ENCODE data around the gene LONP1.

DNA sequence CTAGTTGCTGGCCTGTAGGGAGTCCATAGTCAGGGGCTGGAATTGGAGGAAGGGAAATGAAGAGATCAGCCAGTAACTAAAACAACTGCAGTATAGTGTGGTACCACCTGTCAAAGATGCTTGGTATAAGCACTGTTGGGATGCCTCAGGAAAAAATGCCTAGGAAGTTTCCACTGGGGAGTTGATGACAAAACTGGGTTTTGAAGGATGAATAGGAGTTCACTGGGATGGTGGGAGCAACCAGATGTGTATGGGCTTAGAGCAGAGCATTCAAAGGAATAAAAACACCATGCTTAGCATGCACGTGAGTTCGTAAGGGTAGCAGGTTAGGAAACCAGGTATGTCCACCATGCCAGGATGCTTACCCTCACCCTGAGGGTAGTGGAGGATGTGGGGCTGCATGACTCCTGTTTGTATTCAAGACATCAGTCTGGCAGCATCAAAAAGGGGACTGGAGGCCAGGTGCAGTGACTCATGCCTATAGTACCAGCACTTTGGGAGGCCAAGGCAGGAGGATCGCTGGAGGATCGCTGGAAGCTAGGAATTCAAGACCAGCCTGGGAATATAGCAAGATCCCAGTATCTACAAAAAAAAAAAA, 7.6 kb upstream of the LONP1 start:
- no peak for TF ChIP-seq POLR2A (IDR thresholded peaks at IDR 0.05; ENCODE audit: low read depth, low read length)
- no peak for TF ChIP-seq POLR2AphosphoS5 (IDR thresholded peaks at IDR 0.05; ENCODE audit: low read depth, low read length)
- TF ChIP-seq TAF1 (IDR thresholded peaks at IDR 0.05; ENCODE audit: borderline replicate concordance, low read depth, low read length) = no peak

Measured in GM12892 (cell line).